Endothelial cell (in vitro differentiated cells): ENCODE data around the gene RMDN3. TPM values are rescaled to one million over a fixed set of nuclear protein-coding genes. Genes with fewer than 3 reads are reported as not detected.

Experiments
- DNase-seq: peaks from one replicate; pipeline ENCODE4 v3.0.0; 2021; ENCODE audit warnings: low spot score
- H3K27ac Mint-ChIP-seq: one replicate; pipeline ENCODE4 v1.8.0; 2021; ENCODE audit warnings: mixed read lengths, inconsistent platforms; ENCODE audit not compliant: unreplicated experiment
- H3K27me3 Mint-ChIP-seq: one replicate; pipeline ENCODE4 v1.8.0; 2021; ENCODE audit warnings: mild to moderate bottlenecking, moderate library complexity, mixed read lengths, inconsistent platforms; ENCODE audit not compliant: unreplicated experiment
- H3K36me3 Mint-ChIP-seq: one replicate; pipeline ENCODE4 v1.8.0; 2021; ENCODE audit warnings: mild to moderate bottlenecking, low read depth, mixed read lengths, inconsistent platforms; ENCODE audit not compliant: unreplicated experiment
- H3K4me1 Mint-ChIP-seq: one replicate; pipeline ENCODE4 v1.8.0; 2021; ENCODE audit warnings: mild to moderate bottlenecking, mixed read lengths, inconsistent platforms; ENCODE audit not compliant: unreplicated experiment
- H3K4me3 Mint-ChIP-seq: one replicate; pipeline ENCODE4 v1.8.0; 2021; ENCODE audit warnings: mild to moderate bottlenecking, mixed read lengths, inconsistent platforms; ENCODE audit not compliant: unreplicated experiment
- H3K9me3 Mint-ChIP-seq: one replicate; pipeline ENCODE4 v1.8.0; 2021; ENCODE audit warnings: mixed read lengths, inconsistent platforms; ENCODE audit not compliant: unreplicated experiment
- total RNA-seq: library from RNA; stranded (reverse); fragmentation: NEBNext Ultra II Directional; extraction: Animal tissue kit (Norgen Biotek cat#: 25700); gene quantifications from one replicate; pipeline ENCODE4 v1.2.1, GENCODE V29; 2021; ENCODE audit not compliant: unreplicated experiment
- TF ChIP-seq, protein P1 (sequence below): fragments of 200-600 bp; sonication (generic); IDR thresholded peaks from one replicate; pipeline ENCODE4 v1.5.0; 2021; ENCODE audit warnings: antibody characterized with exemption; ENCODE audit not compliant: unreplicated experiment

Gene RMDN3
- total RNA-seq, 1 donor from 2014 or later: 34.4 TPM

DNA sequence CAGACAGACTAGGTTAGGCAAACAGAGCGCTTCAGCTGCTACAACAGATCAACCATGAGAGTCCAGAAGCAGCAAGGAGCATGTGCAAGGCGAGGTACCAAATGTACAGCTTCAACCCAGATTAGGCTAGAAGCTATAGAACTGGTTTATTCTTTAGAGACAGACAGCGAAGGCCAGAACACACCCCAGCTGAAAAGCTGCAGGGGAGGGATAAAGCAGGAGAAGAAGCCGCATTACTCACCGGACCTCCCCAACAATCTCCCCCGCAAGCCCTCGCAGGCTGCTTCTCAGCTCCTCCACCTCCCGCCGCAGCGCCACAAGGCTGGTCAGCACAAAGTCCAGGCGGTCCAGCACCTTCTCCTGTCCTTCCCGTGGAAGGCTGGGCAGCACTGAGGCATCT is 3.3 kb downstream of the RMDN3 start:
- H3K27me3 Mint-ChIP-seq: peaks cover 7% of the 10 kb centered on the region
- no peak for DNase-seq
- no peak overlapping the region for H3K27ac Mint-ChIP-seq
- H3K4me1 Mint-ChIP-seq: peaks cover 6% of the 10 kb centered on the region
- no peak overlapping the region for H3K4me3 Mint-ChIP-seq
- TF ChIP-seq, protein P1, sequence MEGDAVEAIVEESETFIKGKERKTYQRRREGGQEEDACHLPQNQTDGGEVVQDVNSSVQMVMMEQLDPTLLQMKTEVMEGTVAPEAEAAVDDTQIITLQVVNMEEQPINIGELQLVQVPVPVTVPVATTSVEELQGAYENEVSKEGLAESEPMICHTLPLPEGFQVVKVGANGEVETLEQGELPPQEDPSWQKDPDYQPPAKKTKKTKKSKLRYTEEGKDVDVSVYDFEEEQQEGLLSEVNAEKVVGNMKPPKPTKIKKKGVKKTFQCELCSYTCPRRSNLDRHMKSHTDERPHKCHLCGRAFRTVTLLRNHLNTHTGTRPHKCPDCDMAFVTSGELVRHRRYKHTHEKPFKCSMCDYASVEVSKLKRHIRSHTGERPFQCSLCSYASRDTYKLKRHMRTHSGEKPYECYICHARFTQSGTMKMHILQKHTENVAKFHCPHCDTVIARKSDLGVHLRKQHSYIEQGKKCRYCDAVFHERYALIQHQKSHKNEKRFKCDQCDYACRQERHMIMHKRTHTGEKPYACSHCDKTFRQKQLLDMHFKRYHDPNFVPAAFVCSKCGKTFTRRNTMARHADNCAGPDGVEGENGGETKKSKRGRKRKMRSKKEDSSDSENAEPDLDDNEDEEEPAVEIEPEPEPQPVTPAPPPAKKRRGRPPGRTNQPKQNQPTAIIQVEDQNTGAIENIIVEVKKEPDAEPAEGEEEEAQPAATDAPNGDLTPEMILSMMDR: no peak
- peaks cover 23% of the 10 kb centered on the region for H3K36me3 Mint-ChIP-seq
- no peaks in the 10 kb centered on the region for H3K9me3 Mint-ChIP-seq

DNA sequence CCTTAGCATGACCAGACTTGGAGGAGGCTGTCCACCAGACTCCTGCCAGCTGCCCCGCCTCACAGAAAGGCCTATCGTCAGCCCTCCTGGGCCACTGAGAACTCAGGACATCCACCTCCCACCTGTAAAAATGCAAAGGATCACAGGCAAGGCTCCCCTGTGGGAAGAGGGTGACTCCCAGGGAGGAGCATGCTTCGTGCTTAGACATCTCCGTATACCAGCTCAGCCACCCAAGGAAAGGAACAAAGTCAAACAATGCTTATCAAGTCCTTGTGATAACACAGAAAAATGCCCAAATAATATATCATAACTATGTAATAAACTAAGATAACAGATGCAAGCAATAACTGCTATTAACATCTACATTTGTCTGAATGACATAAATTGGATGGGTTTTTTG is 4.2 kb downstream of the RMDN3 start:
- no peak for DNase-seq
- Mint-ChIP-seq H3K9me3 (no peaks in the 10 kb centered on the region), H3K4me1 (peaks cover 6% of the 10 kb centered on the region), H3K27ac (no peak overlapping the region), H3K27me3 (peaks cover 7% of the 10 kb centered on the region), H3K4me3 (no peak overlapping the region), H3K36me3 (peaks cover 26% of the 10 kb centered on the region)
- TF ChIP-seq, protein P1: no peak

DNA sequence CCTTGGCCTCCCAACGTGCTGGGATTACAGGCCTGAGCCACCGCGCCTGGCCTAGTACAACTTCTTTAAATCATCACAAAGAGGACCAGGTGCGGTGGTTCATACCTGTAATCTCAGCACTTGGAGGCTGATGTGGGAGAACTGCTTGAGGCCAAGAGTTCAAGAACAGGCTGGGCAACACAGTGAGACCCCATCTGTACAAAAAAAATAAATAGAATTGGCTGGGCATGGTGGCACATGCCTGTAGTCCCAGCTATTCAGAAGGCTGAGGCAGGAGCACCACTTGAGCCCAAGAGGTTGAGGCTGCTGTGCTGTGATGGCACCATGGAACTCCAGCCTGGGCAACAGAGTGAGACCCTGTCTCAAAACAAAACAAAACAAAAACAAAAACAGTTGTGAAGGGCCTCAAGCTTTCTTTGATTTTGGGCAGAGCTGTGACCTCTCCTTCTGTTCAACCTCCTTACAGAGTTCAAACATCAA is 5.9 kb downstream of the RMDN3 start:
- peaks cover 5% of the 10 kb centered on the region for H3K27me3 Mint-ChIP-seq
- DNase-seq: no peak
- no peaks in the 10 kb centered on the region for H3K9me3 Mint-ChIP-seq
- TF ChIP-seq, protein P1: no peak
- H3K4me3 Mint-ChIP-seq: no peak overlapping the region
- peaks cover 5% of the 10 kb centered on the region for H3K4me1 Mint-ChIP-seq
- no peak overlapping the region for H3K27ac Mint-ChIP-seq
- H3K36me3 Mint-ChIP-seq: peaks cover 30% of the 10 kb centered on the region

DNA sequence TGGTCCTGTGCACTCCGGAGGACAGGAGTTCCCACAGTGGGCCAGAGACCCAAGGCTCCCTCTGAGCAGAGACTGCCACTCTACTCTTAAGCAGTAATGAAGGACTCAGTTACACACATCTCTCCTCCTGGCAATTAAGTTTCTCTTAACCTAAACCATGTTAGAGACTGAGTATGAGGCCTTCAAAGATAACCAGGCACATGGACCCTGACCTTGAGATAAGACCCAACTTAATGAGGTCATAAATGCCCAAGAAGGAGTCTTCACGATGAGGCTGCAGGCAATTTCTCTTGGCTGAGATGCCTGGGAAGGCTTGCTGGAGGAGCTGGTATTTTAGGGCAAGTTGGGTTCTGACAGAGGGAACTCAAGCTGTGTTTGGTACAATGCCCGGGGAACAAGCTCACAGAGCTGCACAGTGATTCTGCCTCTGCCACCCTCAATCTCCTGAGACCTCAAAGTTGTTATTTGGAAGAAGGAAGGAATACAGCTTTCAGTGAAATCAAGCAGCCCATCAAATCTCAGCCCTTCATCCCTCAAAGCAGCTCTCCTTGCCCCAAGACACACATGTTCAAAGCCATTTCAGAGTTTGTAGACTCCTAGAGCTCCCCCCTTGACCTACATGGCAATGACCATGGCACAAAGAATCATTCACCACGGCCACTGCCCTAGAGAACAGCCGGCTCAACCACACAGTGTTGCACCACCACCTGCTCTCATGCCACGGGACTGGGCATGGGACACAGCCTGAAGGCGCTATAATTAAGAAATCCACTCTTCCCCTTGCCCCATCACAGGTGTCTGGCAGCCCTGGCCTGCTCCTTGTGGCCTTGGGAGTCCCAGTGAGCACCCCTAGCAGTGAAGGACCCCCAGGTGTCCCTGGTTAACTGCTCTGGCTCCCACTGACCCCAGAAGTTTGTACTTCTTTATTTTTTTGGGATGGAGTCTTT is 7.1 kb downstream of the RMDN3 start:
- Mint-ChIP-seq H3K27ac (no peak overlapping the region), H3K4me1 (peaks cover 2% of the 10 kb centered on the region), H3K36me3 (peaks cover 25% of the 10 kb centered on the region), H3K4me3 (no peak overlapping the region), H3K27me3 (peaks cover 3% of the 10 kb centered on the region), H3K9me3 (no peaks in the 10 kb centered on the region)
- no peak for DNase-seq
- TF ChIP-seq, protein P1: no peak

DNA sequence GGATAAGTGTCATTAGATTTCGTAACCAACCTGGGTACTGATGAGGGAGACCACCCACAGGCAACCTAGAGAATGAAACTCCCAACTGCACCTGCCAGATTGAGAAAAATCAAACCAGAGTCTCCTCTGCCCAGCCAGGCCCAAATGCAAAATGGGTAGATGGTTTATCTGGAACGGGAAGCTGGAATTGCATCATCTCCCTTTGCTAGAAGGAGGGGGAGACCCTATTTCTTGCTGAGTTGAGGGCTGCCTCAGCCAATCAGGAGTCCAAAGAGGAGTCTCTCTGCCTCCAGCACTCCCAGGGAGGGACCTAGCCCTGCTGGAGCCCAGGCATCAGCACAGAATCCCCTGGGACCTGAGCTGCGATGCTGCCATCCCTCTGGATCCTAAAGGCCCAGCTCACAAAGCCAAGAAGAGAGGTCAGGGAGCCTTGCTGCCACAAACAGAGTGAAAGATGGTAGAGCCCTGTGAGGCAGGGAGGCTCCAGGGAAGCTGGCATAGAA is 8.1 kb downstream of the RMDN3 start:
- H3K36me3 Mint-ChIP-seq: peaks cover 24% of the 10 kb centered on the region
- no peak overlapping the region for H3K27ac Mint-ChIP-seq
- TF ChIP-seq, protein P1: no peak
- DNase-seq: no peak
- H3K9me3 Mint-ChIP-seq: no peaks in the 10 kb centered on the region
- peaks cover 3% of the 10 kb centered on the region for H3K27me3 Mint-ChIP-seq
- H3K4me3 Mint-ChIP-seq: no peak overlapping the region
- peaks cover 2% of the 10 kb centered on the region for H3K4me1 Mint-ChIP-seq
